Measurements from ENCODE around the gene ATRN. TPM values are rescaled to one million over a fixed set of nuclear protein-coding genes. Genes with fewer than 3 reads are reported as not detected.

The ATRN gene
- total and polyA plus RNA-seq, 2 donors (not counting 3 experiments of a cell fraction or from before 2014, with no cell fraction given): 32.3 to 33.1 TPM

DNA sequence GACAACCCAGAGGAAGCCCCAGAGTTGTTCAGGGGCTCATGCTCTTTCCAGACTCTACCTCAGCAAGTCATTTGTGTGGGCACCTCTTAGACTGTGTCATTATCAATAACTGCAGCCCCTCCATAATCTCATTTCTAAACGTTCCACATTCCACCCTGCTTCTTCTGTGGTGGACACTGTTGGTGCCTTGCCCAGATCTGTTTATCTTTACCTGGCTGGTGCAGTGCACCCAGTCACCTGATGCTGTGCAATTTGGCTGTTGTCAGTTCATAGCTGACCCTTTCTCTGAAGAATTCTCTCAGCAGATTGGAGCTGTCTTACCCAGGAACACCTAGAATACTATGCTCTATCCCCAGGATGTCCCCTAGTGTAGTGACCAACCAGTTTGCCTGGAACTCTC, 80.0 kb downstream of the ATRN start:
- dilution Hi-C loops (cut with MboI; ENCODE audit: extremely low pct_ligation_motif_present, low sequenced_read_pairs): no loop called here
- POLR2A ChIA-PET: no interaction called here
- CTCF ChIA-PET: interaction anchor here (5.0 kb wide), 1 partner anchor 12 kb away, joined by 32 read pairs; no protein-coding TSS in a partner anchor

More for the DNA sequence above, 80.0 kb downstream of the ATRN start:
- no peaks in the 10 kb centered on the region for H3K79me2 ChIP-seq (ENCODE audit: control insufficient read depth, insufficient read depth, low read length)
- no peaks in the 10 kb centered on the region for H3K4me1 ChIP-seq (ENCODE audit: control insufficient read depth, extremely low read depth, insufficient read depth, low read length)
- TF ChIP-seq MYC (IDR thresholded peaks at IDR 0.05; ENCODE audit: low read depth, low read length): no peak
- TF ChIP-seq POLR2AphosphoS5 (IDR thresholded peaks at IDR 0.05; ENCODE audit: insufficient read depth, low read depth, low read length): no peak
- TF ChIP-seq, protein P1, sequence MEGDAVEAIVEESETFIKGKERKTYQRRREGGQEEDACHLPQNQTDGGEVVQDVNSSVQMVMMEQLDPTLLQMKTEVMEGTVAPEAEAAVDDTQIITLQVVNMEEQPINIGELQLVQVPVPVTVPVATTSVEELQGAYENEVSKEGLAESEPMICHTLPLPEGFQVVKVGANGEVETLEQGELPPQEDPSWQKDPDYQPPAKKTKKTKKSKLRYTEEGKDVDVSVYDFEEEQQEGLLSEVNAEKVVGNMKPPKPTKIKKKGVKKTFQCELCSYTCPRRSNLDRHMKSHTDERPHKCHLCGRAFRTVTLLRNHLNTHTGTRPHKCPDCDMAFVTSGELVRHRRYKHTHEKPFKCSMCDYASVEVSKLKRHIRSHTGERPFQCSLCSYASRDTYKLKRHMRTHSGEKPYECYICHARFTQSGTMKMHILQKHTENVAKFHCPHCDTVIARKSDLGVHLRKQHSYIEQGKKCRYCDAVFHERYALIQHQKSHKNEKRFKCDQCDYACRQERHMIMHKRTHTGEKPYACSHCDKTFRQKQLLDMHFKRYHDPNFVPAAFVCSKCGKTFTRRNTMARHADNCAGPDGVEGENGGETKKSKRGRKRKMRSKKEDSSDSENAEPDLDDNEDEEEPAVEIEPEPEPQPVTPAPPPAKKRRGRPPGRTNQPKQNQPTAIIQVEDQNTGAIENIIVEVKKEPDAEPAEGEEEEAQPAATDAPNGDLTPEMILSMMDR (IDR thresholded peaks at IDR 0.05; ENCODE audit: extremely low read depth in 1 of 2, insufficient read depth in 1 of 2, low read depth in 1 of 2, low read length in 2 of 2): no peak
- TF ChIP-seq GATA2 (IDR thresholded peaks at IDR 0.05; ENCODE audit: insufficient read depth, insufficient read length, low read depth, low read length): no peak
- TF ChIP-seq EZH2 (IDR thresholded peaks at IDR 0.05; ENCODE audit: borderline replicate concordance, low read depth, low read length, severe bottlenecking): no peak
- TF ChIP-seq, protein P2, sequence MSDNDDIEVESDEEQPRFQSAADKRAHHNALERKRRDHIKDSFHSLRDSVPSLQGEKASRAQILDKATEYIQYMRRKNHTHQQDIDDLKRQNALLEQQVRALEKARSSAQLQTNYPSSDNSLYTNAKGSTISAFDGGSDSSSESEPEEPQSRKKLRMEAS (IDR thresholded peaks at IDR 0.05; ENCODE audit: insufficient read depth, insufficient read length): no peak
- TF ChIP-seq JUN (IDR thresholded peaks at IDR 0.05; ENCODE audit: borderline replicate concordance, insufficient read depth, insufficient read length, low read depth): no peak
- no peak for TF ChIP-seq FOS (IDR thresholded peaks at IDR 0.05; ENCODE audit: borderline replicate concordance, insufficient read depth, low read length)
- H3K4me3 ChIP-seq (replicated peaks in 1 of 3; ENCODE audit: insufficient read depth in 1 of 3, low read depth in 1 of 3, low read length in 3 of 3): no peak overlapping the region
- H4K20me1 ChIP-seq (replicated peaks; ENCODE audit: control insufficient read depth, extremely low read depth, insufficient read depth, low read length): no peaks in the 10 kb centered on the region
- no peaks in the 10 kb centered on the region for H3K9me3 ChIP-seq (replicated peaks; ENCODE audit: control insufficient read depth, insufficient read depth, low read length)
- H3K9me1 ChIP-seq (replicated peaks; ENCODE audit: control insufficient read depth, extremely low read depth, insufficient read depth, low read length): no peaks in the 10 kb centered on the region
- no peak overlapping the region for H3K4me2 ChIP-seq (ENCODE audit: insufficient read depth, low read length)
- H3K27me3 ChIP-seq (ENCODE audit: control insufficient read depth in 2 of 2, insufficient read depth in 2 of 2, low read length in 2 of 2): no peaks in the 10 kb centered on the region
- FAIRE-seq: no peak
- H3K27ac ChIP-seq (ENCODE audit: insufficient read depth, low read depth, low read length): no peak overlapping the region
- H3K9ac ChIP-seq (replicated peaks; ENCODE audit: extremely low read depth, insufficient read depth, low read length): no peak overlapping the region
- H2AFZ ChIP-seq (ENCODE audit: low read depth, low read length): no peak overlapping the region
- DNase-seq (ENCODE audit: low read depth, low spot score): no peak
- no TSS peak for BruUV-seq (replicated peaks)
- H3K36me3 ChIP-seq (ENCODE audit: control insufficient read depth in 2 of 2, extremely low read depth in 1 of 2, insufficient read depth in 2 of 2, low read length in 2 of 2): no peaks in the 10 kb centered on the region
- intact Hi-C loops (cut with micrococcal nuclease): no loop called here
